ENCODE results near the gene REX1BD. TPM values are rescaled to one million over a fixed set of nuclear protein-coding genes. Genes with fewer than 3 reads are reported as not detected.

Gene REX1BD
- total and polyA plus RNA-seq, 2 donors (not counting 3 experiments of a cell fraction or from before 2014, with no cell fraction given) = 64.4 to 90.9 TPM

- Histone ChIP-seq H3K9ac (replicated peaks; ENCODE audit: extremely low read depth, insufficient read depth, low read length) (no peak overlapping the region), H3K9me3 (replicated peaks; ENCODE audit: control insufficient read depth, insufficient read depth, low read length) (no peaks in the 10 kb centered on the region), H3K79me2 (ENCODE audit: control insufficient read depth, insufficient read depth, low read length) (no peaks in the 10 kb centered on the region), H3K4me2 (ENCODE audit: insufficient read depth, low read length) (no peak overlapping the region), H3K9me1 (replicated peaks; ENCODE audit: control insufficient read depth, extremely low read depth, insufficient read depth, low read length) (no peaks in the 10 kb centered on the region), H4K20me1 (replicated peaks; ENCODE audit: control insufficient read depth, extremely low read depth, insufficient read depth, low read length) (no peaks in the 10 kb centered on the region), H3K27me3 (ENCODE audit: control insufficient read depth in 2 of 2, insufficient read depth in 2 of 2, low read length in 2 of 2) (peaks cover 75 to 88% of the 10 kb centered on the region in 2 experiments), H3K36me3 (ENCODE audit: control insufficient read depth in 2 of 2, extremely low read depth in 1 of 2, insufficient read depth in 2 of 2, low read length in 2 of 2) (no peaks in the 10 kb centered on the region), H2AFZ (ENCODE audit: low read depth, low read length) (no peak overlapping the region), H3K4me1 (ENCODE audit: control insufficient read depth, extremely low read depth, insufficient read depth, low read length) (peaks cover 16% of the 10 kb centered on the region), H3K4me3 (replicated peaks in 1 of 3; ENCODE audit: insufficient read depth in 1 of 3, low read depth in 1 of 3, low read length in 3 of 3) (no peak overlapping the region), H3K27ac (ENCODE audit: insufficient read depth, low read depth, low read length) (no peak overlapping the region)
- FAIRE-seq = no peak
- CTCF ChIA-PET = no interaction called here
- DNase-seq (ENCODE audit: low read depth, low spot score) = no peak
- POLR2A ChIA-PET = no interaction called here
- intact Hi-C loops (cut with micrococcal nuclease) (loop anchor here (1.0 kb wide), 1 partner anchor 27 kb away; no protein-coding TSS in a partner anchor), dilution Hi-C loops (cut with MboI; ENCODE audit: extremely low pct_ligation_motif_present, low sequenced_read_pairs) (no loop called here)
- TF ChIP-seq POLR2AphosphoS5 (IDR thresholded peaks at IDR 0.05; ENCODE audit: insufficient read depth, low read depth, low read length) (no peak), FOS (IDR thresholded peaks at IDR 0.05; ENCODE audit: borderline replicate concordance, insufficient read depth, low read length) (no peak)
- no TSS peak for BruUV-seq (replicated peaks)
Observed at GRCh38 chr19:18609717-18610051, 21.1 kb downstream of the REX1BD start.

DNA sequence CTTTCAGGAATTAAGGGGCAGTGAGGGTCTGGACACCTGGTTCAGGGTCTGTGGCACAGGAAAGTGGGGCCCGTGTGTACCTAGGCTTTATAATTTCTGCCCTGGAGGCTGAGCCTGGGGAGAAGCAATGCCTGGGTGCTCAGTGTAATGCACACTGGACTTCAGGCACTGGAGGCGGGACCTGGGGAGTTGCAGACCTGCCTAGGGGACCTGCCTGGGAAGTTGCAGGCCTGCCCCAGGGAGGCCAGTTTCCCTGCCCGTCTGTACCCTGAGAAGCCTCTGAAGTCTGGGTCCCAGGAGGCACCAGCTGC is 21.6 kb downstream of the REX1BD start:
- ChIA-PET CTCF (no interaction called here), POLR2A (no interaction called here)
- no peaks in the 10 kb centered on the region for H3K9me3 ChIP-seq (replicated peaks; ENCODE audit: control insufficient read depth, insufficient read depth, low read length)
- H3K79me2 ChIP-seq (ENCODE audit: control insufficient read depth, insufficient read depth, low read length) = no peaks in the 10 kb centered on the region
- no peak for DNase-seq (ENCODE audit: low read depth, low spot score)
- intact Hi-C loops (cut with micrococcal nuclease) (loop anchor here (1.0 kb wide), 1 partner anchor 26 kb away; no protein-coding TSS in a partner anchor), dilution Hi-C loops (cut with MboI; ENCODE audit: extremely low pct_ligation_motif_present, low sequenced_read_pairs) (no loop called here)
- no peak overlapping the region for H3K4me2 ChIP-seq (ENCODE audit: insufficient read depth, low read length)
- H3K9ac ChIP-seq (replicated peaks; ENCODE audit: extremely low read depth, insufficient read depth, low read length) = no peak overlapping the region
- no peaks in the 10 kb centered on the region for H3K36me3 ChIP-seq (ENCODE audit: control insufficient read depth in 2 of 2, extremely low read depth in 1 of 2, insufficient read depth in 2 of 2, low read length in 2 of 2)
- no peaks in the 10 kb centered on the region for H3K9me1 ChIP-seq (replicated peaks; ENCODE audit: control insufficient read depth, extremely low read depth, insufficient read depth, low read length)
- H2AFZ ChIP-seq (ENCODE audit: low read depth, low read length) = no peak overlapping the region
- no TSS peak for BruUV-seq (replicated peaks)
- H3K27ac ChIP-seq (ENCODE audit: insufficient read depth, low read depth, low read length) = no peak overlapping the region
- peaks cover 16% of the 10 kb centered on the region for H3K4me1 ChIP-seq (ENCODE audit: control insufficient read depth, extremely low read depth, insufficient read depth, low read length)
- H3K27me3 ChIP-seq (ENCODE audit: control insufficient read depth in 2 of 2, insufficient read depth in 2 of 2, low read length in 2 of 2) = peaks cover 70 to 84% of the 10 kb centered on the region in 2 experiments
- no peak for TF ChIP-seq POLR2AphosphoS5 (IDR thresholded peaks at IDR 0.05; ENCODE audit: insufficient read depth, low read depth, low read length)
- TF ChIP-seq EZH2 (IDR thresholded peaks at IDR 0.05; ENCODE audit: borderline replicate concordance, low read depth, low read length, severe bottlenecking) = no peak
- no peak for TF ChIP-seq POLR2A (IDR thresholded peaks at IDR 0.05; ENCODE audit: low read depth, low read length)
- TF ChIP-seq GATA2 (IDR thresholded peaks at IDR 0.05; ENCODE audit: insufficient read depth, insufficient read length, low read depth, low read length) = no peak
- TF ChIP-seq, protein P1, sequence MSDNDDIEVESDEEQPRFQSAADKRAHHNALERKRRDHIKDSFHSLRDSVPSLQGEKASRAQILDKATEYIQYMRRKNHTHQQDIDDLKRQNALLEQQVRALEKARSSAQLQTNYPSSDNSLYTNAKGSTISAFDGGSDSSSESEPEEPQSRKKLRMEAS (IDR thresholded peaks at IDR 0.05; ENCODE audit: insufficient read depth, insufficient read length) = no peak
- TF ChIP-seq CTCF (IDR thresholded peaks at IDR 0.05; ENCODE audit: extremely low read depth in 1 of 2, insufficient read depth in 1 of 2, low read depth in 1 of 2, low read length in 2 of 2) = no peak
- TF ChIP-seq FOS (IDR thresholded peaks at IDR 0.05; ENCODE audit: borderline replicate concordance, insufficient read depth, low read length) = no peak
- no peak for TF ChIP-seq MYC (IDR thresholded peaks at IDR 0.05; ENCODE audit: low read depth, low read length)
- TF ChIP-seq JUN (IDR thresholded peaks at IDR 0.05; ENCODE audit: borderline replicate concordance, insufficient read depth, insufficient read length, low read depth) = no peak
- FAIRE-seq = no peak
- no peaks in the 10 kb centered on the region for H4K20me1 ChIP-seq (replicated peaks; ENCODE audit: control insufficient read depth, extremely low read depth, insufficient read depth, low read length)
- H3K4me3 ChIP-seq (replicated peaks in 1 of 3; ENCODE audit: insufficient read depth in 1 of 3, low read depth in 1 of 3, low read length in 3 of 3) = no peak overlapping the region
